Lung (tissue), 12 donors: Measurements from ENCODE around the gene PLD5. TPM values are rescaled to one million over a fixed set of nuclear protein-coding genes. Genes with fewer than 3 reads are reported as not detected.
A peak's percentile ranks its signal among the peaks of the same experiment; 100 is the strongest.

Source experiments
- ATAC-seq: fragments of 200-7000 bp; cut with Tn5 transposase; one replicate; pipeline ENCODE4 v1.9.1; 2020; ENCODE audit warnings: moderate number of reproducible peaks; ENCODE audit not compliant: insufficient read depth, low FRiP score
- DNase-seq, 3 donors: peaks; one replicate each; pipeline ENCODE4 v3.0.0-alpha.2; 2013 to 2017
- H3K27ac ChIP-seq, 2 donors: one replicate each; pipeline ENCODE4 v1.5.1; 2013; ENCODE audit warnings: mild to moderate bottlenecking in 2 of 2, moderate library complexity in 2 of 2, control low read depth in 1 of 2, inconsistent platforms in 1 of 2, low read depth in 1 of 2, low read length in 1 of 2
- H3K27me3 ChIP-seq, 3 donors: one replicate each; pipeline ENCODE4 v1.5.1; 2013; ENCODE audit warnings: low read length in 2 of 3; ENCODE audit not compliant: control insufficient read depth in 3 of 3, insufficient read depth in 3 of 3
- H3K36me3 ChIP-seq, 4 donors: one replicate each; pipeline ENCODE4 v1.5.1; 2013; ENCODE audit warnings: low read length in 4 of 4, mild to moderate bottlenecking in 1 of 4, moderate library complexity in 1 of 4; ENCODE audit not compliant: control insufficient read depth in 4 of 4, insufficient read depth in 4 of 4
- H3K4me1 ChIP-seq, 5 donors: one replicate each; pipeline ENCODE4 v1.5.1; 2013; ENCODE audit warnings: low read length in 5 of 5, mild to moderate bottlenecking in 2 of 5, moderate library complexity in 1 of 5; ENCODE audit not compliant: control insufficient read depth in 5 of 5, insufficient read depth in 5 of 5
- H3K4me3 ChIP-seq: one replicate; pipeline ENCODE4 v1.5.1; 2013; ENCODE audit warnings: mild to moderate bottlenecking, control low read depth, moderate library complexity
- H3K9ac ChIP-seq, 2 donors: one replicate each; pipeline ENCODE4 v1.5.1; 2013; ENCODE audit warnings: low read length in 2 of 2, control low read depth in 1 of 2; ENCODE audit not compliant: insufficient read depth in 1 of 2
- H3K9me3 ChIP-seq, 4 donors: one replicate each; pipeline ENCODE4 v1.5.1; 2013; ENCODE audit warnings: low read length in 3 of 4, mild to moderate bottlenecking in 1 of 4, moderate library complexity in 1 of 4; ENCODE audit not compliant: control insufficient read depth in 4 of 4, insufficient read depth in 3 of 4
- CTCF ChIP-seq: IDR thresholded peaks from 2 replicates; pipeline ENCODE4 v1.5.1; 2012; ENCODE audit warnings: mild to moderate bottlenecking; ENCODE audit errors: control extremely low read depth, extremely low read depth
- WGBS, 2 donors: extraction: QIAGEN DNeasy Blood & Tissue Kit; methylation state at CpG; one replicate each; pipeline ENCODE4 v1.1.7; 2013; 5-methylcytosine and 5-hydroxymethylcytosine counted together
- polyA plus RNA-seq, 2 donors: library from polyadenylated mRNA; stranded (reverse); fragments of 200-250 nt; gene quantifications; one replicate each; pipeline ENCODE4 v1.2.1, GENCODE V29; 2013
- total RNA-seq, 2 donors: library from RNA; depleted of rRNA in 1 of 2; stranded (reverse); fragments of >200 nt in 1 of 2; gene quantifications; one replicate each; pipeline ENCODE4 v1.2.1, GENCODE V29; 2014 to 2021
- donor health status: control.
- donor health status: control.
- donor health status: Bipolar disorder and iron deficiency.
- donor health status: healthy.
- donor health status: DM: yes; HTN: yes; CAD: no.

PLD5 gene
- total and polyA plus RNA-seq, 4 donors, result 0.09 to 0.43 (median 0.28) TPM

- Histone ChIP-seq H3K4me3 (no peak overlapping the region), H3K9me3 (peaks cover 0 to 3% (median 0%) of the 10 kb centered on the region in 4 donors), H3K36me3 (no peaks in the 10 kb centered on the region), H3K27me3 (no peaks in the 10 kb centered on the region), H3K9ac (no peak overlapping the region), H3K27ac (no peak overlapping the region), H3K4me1 (no peaks in the 10 kb centered on the region)
- ATAC-seq (no peak), DNase-seq (no peak)
- WGBS, 2 donors, result 87 to 90% methylated on average over 12 of the region's 12 CpGs
- no peak for TF ChIP-seq CTCF
Observed at GRCh38 chr1:242506724-242507123, 17.8 kb downstream of the PLD5 start.

- WGBS, 2 donors, result 54 to 63% methylated on average over 3 of the region's 3 CpGs
- DNase-seq (no peak), ATAC-seq (no peak)
- Histone ChIP-seq H3K4me1 (no peaks in the 10 kb centered on the region), H3K27me3 (no peaks in the 10 kb centered on the region), H3K27ac (no peak overlapping the region), H3K9ac (no peak overlapping the region), H3K36me3 (no peaks in the 10 kb centered on the region), H3K4me3 (no peak overlapping the region), H3K9me3 (peaks cover 0 to 2% (median 0%) of the 10 kb centered on the region in 4 donors)
- TF ChIP-seq CTCF, result no peak
Observed at GRCh38 chr1:242489545-242489944, 35.0 kb downstream of the PLD5 start.

GRCh38 chr1:242477944-242478343, 46.6 kb downstream of the PLD5 start:
- no peaks in the 10 kb centered on the region for H3K36me3 ChIP-seq
- ATAC-seq (no peak), DNase-seq (peak; percentile 47 to 86 (median 75))
- no peak overlapping the region for H3K9ac ChIP-seq
- H3K4me3 ChIP-seq, result no peak overlapping the region
- H3K4me1 ChIP-seq, result peaks cover 0 to 9% (median 0%) of the 10 kb centered on the region in 5 donors
- 16 to 21% methylated on average over 3 of the region's 3 CpGs for WGBS, 2 donors
- H3K27ac ChIP-seq, result no peak overlapping the region
- peaks cover 0 to 7% (median 0%) of the 10 kb centered on the region in 4 donors for H3K9me3 ChIP-seq
- no peak for TF ChIP-seq CTCF
- H3K27me3 ChIP-seq, result no peaks in the 10 kb centered on the region

GRCh38 chr1:242470774-242471173, 53.7 kb downstream of the PLD5 start:
- no peaks in the 10 kb centered on the region for H3K4me1 ChIP-seq
- H3K9ac ChIP-seq, result no peak overlapping the region
- no peak for TF ChIP-seq CTCF
- no peaks in the 10 kb centered on the region for H3K36me3 ChIP-seq
- no peak overlapping the region for H3K27ac ChIP-seq
- DNase-seq (no peak), ATAC-seq (no peak)
- WGBS, 2 donors, result 87 to 88% methylated on average over 6 of the region's 6 CpGs
- H3K9me3 ChIP-seq, result peaks cover 0 to 2% (median 0%) of the 10 kb centered on the region in 4 donors
- H3K4me3 ChIP-seq, result no peak overlapping the region
- no peaks in the 10 kb centered on the region for H3K27me3 ChIP-seq
